CD14-positive monocyte (primary cell): ENCODE data around the gene TMEM212. TPM values are rescaled to one million over a fixed set of nuclear protein-coding genes. Genes with fewer than 3 reads are reported as not detected.

Source experiments
- DNase-seq, 3 donors: peaks; one replicate each; pipeline ENCODE4 v3.0.0-alpha.2; 2011 to 2022
- H2AFZ ChIP-seq: 2 replicates; pipeline ENCODE4 v1.6.0; 2012; ENCODE audit warnings: mild to moderate bottlenecking, low read depth, low read length, inconsistent platforms; ENCODE audit not compliant: insufficient read depth, poor library complexity, severe bottlenecking
- H3K27ac ChIP-seq, 2 donors: 1 replicate in 1 of 2; 2 replicates in 1 of 2; pipeline ENCODE4 v1.5.1; 2012 to 2013; ENCODE audit warnings: low read length in 2 of 2, control low read depth in 1 of 2, inconsistent platforms in 1 of 2, low read depth in 1 of 2, mild to moderate bottlenecking in 1 of 2
- H3K27me3 ChIP-seq, 2 donors: one replicate each; pipeline versions ENCODE4 v1.6.0 to v1.6.1; 2011 to 2013; ENCODE audit warnings: low read length in 2 of 2; ENCODE audit not compliant: control insufficient read depth in 2 of 2, insufficient read depth in 2 of 2
- H3K36me3 ChIP-seq, 2 donors: replicated peaks in 1 of 2; 1 replicate in 1 of 2; 2 replicates in 1 of 2; pipeline versions ENCODE4 v1.5.1 to v1.6.1; 2012 to 2013; ENCODE audit warnings: low read length in 2 of 2, control low read depth in 1 of 2, inconsistent platforms in 1 of 2, mild to moderate bottlenecking in 1 of 2; ENCODE audit not compliant: insufficient read depth in 2 of 2, control insufficient read depth in 1 of 2
- H3K4me1 ChIP-seq, 2 donors: 1 replicate in 1 of 2; 2 replicates in 1 of 2; pipeline versions ENCODE4 v1.5.1 to v1.6.1; 2012 to 2013; ENCODE audit warnings: low read length in 2 of 2, control low read depth in 1 of 2, inconsistent platforms in 1 of 2, mild to moderate bottlenecking in 1 of 2, moderate library complexity in 1 of 2; ENCODE audit not compliant: insufficient read depth in 2 of 2, control insufficient read depth in 1 of 2
- H3K4me2 ChIP-seq: replicated peaks from 2 replicates; pipeline ENCODE3; 2012; ENCODE audit warnings: low read length, moderate library complexity, mild to moderate bottlenecking; ENCODE audit not compliant: poor library complexity, severe bottlenecking; ENCODE audit errors: extremely low read depth
- H3K4me3 ChIP-seq, 3 experiments: fragments of 200-600 bp in 1 of 3; sonication (generic) in 1 of 3; replicated peaks in 1 of 3; 1 replicate in 2 of 3; 2 replicates in 1 of 3; pipeline ENCODE4 v1.5.1; 2011 to 2013; ENCODE audit warnings: low read length in 3 of 3, mild to moderate bottlenecking in 3 of 3, control low read depth in 2 of 3, low read depth in 2 of 3, inconsistent platforms in 1 of 3, moderate library complexity in 1 of 3
- H3K79me2 ChIP-seq: 2 replicates; pipeline ENCODE4 v1.6.0; 2012; ENCODE audit warnings: mild to moderate bottlenecking, control low read depth, inconsistent platforms, low read length, moderate library complexity; ENCODE audit not compliant: insufficient read depth
- H3K9ac ChIP-seq: 2 replicates; pipeline ENCODE4 v1.6.0; 2017; ENCODE audit warnings: low read length, mild to moderate bottlenecking; ENCODE audit not compliant: insufficient read depth, poor library complexity, severe bottlenecking
- H3K9me3 ChIP-seq, 2 donors: replicated peaks in 1 of 2; 1 replicate in 1 of 2; 2 replicates in 1 of 2; pipeline versions ENCODE4 v1.5.1 to v1.6.1; 2012 to 2013; ENCODE audit warnings: low read length in 2 of 2, control low read depth in 1 of 2; ENCODE audit not compliant: control insufficient read depth in 1 of 2, insufficient read depth in 1 of 2
- H4K20me1 ChIP-seq: 2 replicates; pipeline ENCODE4 v1.6.0; 2012; ENCODE audit warnings: mild to moderate bottlenecking, low read length, control low read depth, moderate library complexity; ENCODE audit not compliant: insufficient read depth
- H3K27ac Mint-ChIP-seq, 7 donors: one replicate each; pipeline ENCODE4 v1.8.0; 2020; ENCODE audit warnings: mild to moderate bottlenecking in 7 of 7, mixed read lengths in 7 of 7, moderate library complexity in 6 of 7, inconsistent platforms in 2 of 7
- H3K27me3 Mint-ChIP-seq, 3 donors: one replicate each; pipeline ENCODE4 v1.8.0; 2021 to 2022; ENCODE audit warnings: low read depth in 3 of 3, mild to moderate bottlenecking in 3 of 3, mixed read lengths in 3 of 3, moderate library complexity in 3 of 3, inconsistent platforms in 1 of 3
- H3K36me3 Mint-ChIP-seq, 2 donors: one replicate each; pipeline ENCODE4 v1.8.0; 2020; ENCODE audit warnings: mixed read lengths in 2 of 2, inconsistent platforms in 1 of 2, mild to moderate bottlenecking in 1 of 2
- H3K4me1 Mint-ChIP-seq: one replicate; pipeline ENCODE4 v1.8.0; 2020; ENCODE audit warnings: mild to moderate bottlenecking, mixed read lengths
- H3K4me3 Mint-ChIP-seq, 2 donors: one replicate each; pipeline ENCODE4 v1.8.0; 2020; ENCODE audit warnings: mild to moderate bottlenecking in 2 of 2, mixed read lengths in 2 of 2, moderate library complexity in 1 of 2
- H3K9me3 Mint-ChIP-seq, 7 donors: one replicate each; pipeline ENCODE4 v1.8.0; 2020 to 2022; ENCODE audit warnings: mixed read lengths in 7 of 7, mild to moderate bottlenecking in 6 of 7, moderate library complexity in 6 of 7, inconsistent platforms in 2 of 7
- CTCF ChIP-seq: fragments of 200-600 bp; IDR thresholded peaks from one replicate; pipeline ENCODE4 v1.8.0; 2022; ENCODE audit warnings: antibody characterized with exemption, mild to moderate bottlenecking
- WGBS: methylation state at CpG from one replicate; pipeline ENCODE4 v1.1.5; 2013; ENCODE audit warnings: missing lambda C conversion rate; ENCODE audit not compliant: insufficient coverage; 5-methylcytosine and 5-hydroxymethylcytosine counted together
- intact Hi-C, 2 donors: fragments of 100-400 bp; cut with micrococcal nuclease; formaldehyde crosslinking; loops; one replicate each; pipeline versions ENCODE4 v1.15.0 to v1.15.1; 2023
- polyA plus RNA-seq, 3 donors: library from polyadenylated mRNA; depleted of rRNA in 1 of 3; unstranded in 2 of 3; stranded (reverse) in 1 of 3; fragments of 300-500 nt in 2 of 3; fragments of >200 nt in 1 of 3; fragmentation: Illumina TruSeq in 2 of 3; gene quantifications; 1 replicate in 2 of 3; 2 replicates in 1 of 3; pipeline ENCODE4 v1.2.3, GENCODE V29; 2012 to 2021

The TMEM212 gene
- polyA plus RNA-seq, 3 donors: not detected

GRCh38 chr3:171860830-171861535 is 17.8 kb downstream of the TMEM212 start:
- Histone ChIP-seq H3K9me3 (no peaks in the 10 kb centered on the region), H3K4me1 (peaks cover 4 to 5% of the 10 kb centered on the region in 2 donors), H2AFZ (no peak overlapping the region), H3K79me2 (no peaks in the 10 kb centered on the region), H3K9ac (no peak overlapping the region), H3K4me3 (no peak overlapping the region), H4K20me1 (no peaks in the 10 kb centered on the region), H3K4me2 (no peak overlapping the region), H3K27ac (no peak overlapping the region), H3K27me3 (no peaks in the 10 kb centered on the region), H3K36me3 (no peaks in the 10 kb centered on the region)
- Mint-ChIP-seq H3K36me3 (no peaks in the 10 kb centered on the region), H3K27ac (no peak overlapping the region), H3K4me3 (no peak overlapping the region), H3K9me3 (peaks cover 3 to 12% (median 6%) of the 10 kb centered on the region in 7 donors), H3K27me3 (peaks cover 0 to 2% (median 0%) of the 10 kb centered on the region in 3 donors), H3K4me1 (peaks cover 13% of the 10 kb centered on the region)
- WGBS: 50% methylated on average over 2 of the region's 6 CpGs
- intact Hi-C loops: no loop called here
- DNase-seq: no peak
- no peak for TF ChIP-seq CTCF

GRCh38 chr3:171862392-171862791 is 19.2 kb downstream of the TMEM212 start:
- H3K9ac ChIP-seq: no peak overlapping the region
- no CpG with 5 or more reads among the region's 2 CpGs for WGBS

More at GRCh38 chr3:171862392-171862791, 19.2 kb downstream of the TMEM212 start:
- H3K27me3 ChIP-seq: no peaks in the 10 kb centered on the region
- no peak for TF ChIP-seq CTCF
- H3K27ac ChIP-seq: no peak overlapping the region
- no peaks in the 10 kb centered on the region for H3K36me3 ChIP-seq
- H3K9me3 Mint-ChIP-seq: peaks cover 3 to 10% (median 6%) of the 10 kb centered on the region in 7 donors
- H3K27ac Mint-ChIP-seq: no peak overlapping the region
- no peak overlapping the region for H3K4me3 ChIP-seq
- no peak for DNase-seq
- H3K4me3 Mint-ChIP-seq: no peak overlapping the region
- peaks cover 0 to 2% (median 0%) of the 10 kb centered on the region in 3 donors for H3K27me3 Mint-ChIP-seq
- peaks cover 15% of the 10 kb centered on the region for H3K4me1 Mint-ChIP-seq
- no peaks in the 10 kb centered on the region for H4K20me1 ChIP-seq
- no peak overlapping the region for H3K4me2 ChIP-seq
- H3K4me1 ChIP-seq: peaks cover 4 to 5% of the 10 kb centered on the region in 2 donors
- intact Hi-C loops: no loop called here
- no peak overlapping the region for H2AFZ ChIP-seq
- H3K36me3 Mint-ChIP-seq: no peaks in the 10 kb centered on the region
- no peaks in the 10 kb centered on the region for H3K9me3 ChIP-seq
- H3K79me2 ChIP-seq: no peaks in the 10 kb centered on the region
